H1 (cell line): ENCODE results near the gene CORO2B. TPM values are rescaled to one million over a fixed set of nuclear protein-coding genes. Genes with fewer than 3 reads are reported as not detected.

Experiments used
- CTCF ChIA-PET: fragments of 300-600 bp; sonication (Branson Sonifier 250); formaldehyde crosslinking; loops from one replicate; lab custom pipeline; 2021; ENCODE audit not compliant: partially characterized antibody; lab: Charles Lee
- POLR2A ChIA-PET: fragments of 300-600 bp; sonication (Branson Sonifier 250); formaldehyde crosslinking; loops from one replicate; lab custom pipeline; 2021; ENCODE audit warnings: inconsistent platforms; ENCODE audit not compliant: partially characterized antibody; lab: Charles Lee
- DNase-seq, 2 experiments: peaks; one replicate each; pipeline versions ENCODE4 v3.0.0 to v3.0.0-alpha.2; 2010 to 2022; ENCODE audit warnings: low spot score in 2 of 2, low read depth in 1 of 2, mixed read lengths in 1 of 2
- FAIRE-seq: peaks from 2 replicates; lab custom pipeline; 2011; peaks lifted over from hg19 to GRCh38; lab: Jason Lieb, UNC
- H2AFZ ChIP-seq: 2 replicates; pipeline ENCODE4 v1.8.1; 2012; ENCODE audit warnings: low read length, inconsistent platforms
- H2AK5ac ChIP-seq: 2 replicates; pipeline ENCODE4 v1.6.1; 2013; ENCODE audit warnings: low read depth, low read length
- H2BK120ac ChIP-seq: replicated peaks from 2 replicates; pipeline ENCODE3; 2013; ENCODE audit warnings: low read depth, low read length, inconsistent platforms
- H2BK12ac ChIP-seq: 2 replicates; pipeline ENCODE4 v1.6.1; 2013; ENCODE audit warnings: low read depth, low read length
- H2BK15ac ChIP-seq: 2 replicates; pipeline ENCODE4 v1.6.1; 2013; ENCODE audit warnings: low read length
- H2BK20ac ChIP-seq: 2 replicates; pipeline ENCODE4 v1.6.1; 2013; ENCODE audit warnings: low read length
- H2BK5ac ChIP-seq: 2 replicates; pipeline ENCODE4 v1.6.1; 2013; ENCODE audit warnings: low read depth, low read length
- H3K14ac ChIP-seq: 2 replicates; pipeline ENCODE4 v1.6.1; 2013; ENCODE audit warnings: inconsistent platforms; ENCODE audit not compliant: insufficient read length
- H3K18ac ChIP-seq: 2 replicates; pipeline ENCODE4 v1.6.1; 2013; ENCODE audit warnings: low read length; ENCODE audit errors: extremely low read depth
- H3K23ac ChIP-seq: 2 replicates; pipeline ENCODE4 v1.6.1; 2013; ENCODE audit warnings: inconsistent platforms; ENCODE audit not compliant: insufficient read length
- H3K23me2 ChIP-seq: 2 replicates; pipeline ENCODE4 v1.6.1; 2013; ENCODE audit warnings: low read depth, low read length
- H3K27ac ChIP-seq: 2 replicates; pipeline ENCODE4 v1.6.1; 2011; ENCODE audit warnings: low read depth, low read length, inconsistent platforms
- H3K27me3 ChIP-seq, 4 experiments: replicated peaks in 1 of 4; 1 replicate in 1 of 4; 2 replicates in 3 of 4; pipeline versions ENCODE4 v1.6.1 to v1.8.1; 2011 to 2013; ENCODE audit warnings: low read length in 3 of 4, mild to moderate bottlenecking in 3 of 4, inconsistent platforms in 2 of 4, mixed read lengths in 2 of 4, moderate library complexity in 1 of 4; ENCODE audit not compliant: control insufficient read depth in 3 of 4, insufficient read depth in 3 of 4; ENCODE audit errors: extremely low read depth in 1 of 4
- H3K36me3 ChIP-seq, 4 experiments: 2 replicates each; pipeline versions ENCODE4 v1.6.1 to v1.8.1; 2011 to 2013; ENCODE audit warnings: mild to moderate bottlenecking in 4 of 4, low read length in 3 of 4, moderate library complexity in 2 of 4, control low read depth in 1 of 4, inconsistent platforms in 1 of 4; ENCODE audit not compliant: insufficient read depth in 4 of 4, control insufficient read depth in 2 of 4
- H3K4ac ChIP-seq: replicated peaks from 2 replicates; pipeline ENCODE3; 2013; ENCODE audit warnings: low read length, low read depth, mixed read lengths, inconsistent platforms; ENCODE audit not compliant: insufficient read length
- H3K4me1 ChIP-seq, 4 experiments: replicated peaks in 1 of 4; 1 replicate in 1 of 4; 2 replicates in 3 of 4; pipeline versions ENCODE4 v1.6.1 to v1.8.1; 2011 to 2013; ENCODE audit warnings: low read length in 3 of 4, inconsistent platforms in 2 of 4, mixed read lengths in 1 of 4; ENCODE audit not compliant: insufficient read depth in 4 of 4, control insufficient read depth in 3 of 4
- H3K4me2 ChIP-seq, 2 experiments: 2 replicates each; pipeline versions ENCODE4 v1.6.1 to v1.8.1; 2011 to 2013; ENCODE audit warnings: low read depth in 2 of 2, low read length in 2 of 2, control low read depth in 1 of 2, inconsistent platforms in 1 of 2, mild to moderate bottlenecking in 1 of 2; ENCODE audit not compliant: insufficient read depth in 1 of 2
- H3K4me3 ChIP-seq, 4 experiments: fragments of 200-600, 300-600 bp in 1 of 4; sonication (generic), shearing (Covaris generic), sonication (Bioruptor Twin) in 1 of 4; 2 replicates each; pipeline versions ENCODE4 v1.5.1 to v1.8.1; 2011 to 2016; ENCODE audit warnings: low read length in 4 of 4, low read depth in 3 of 4, control low read depth in 2 of 4, inconsistent platforms in 2 of 4, mild to moderate bottlenecking in 2 of 4, mixed read lengths in 1 of 4, moderate library complexity in 1 of 4; ENCODE audit not compliant: insufficient read depth in 2 of 4; ENCODE audit errors: extremely low read depth in 1 of 4
- H3K56ac ChIP-seq: replicated peaks from 2 replicates; pipeline ENCODE3; 2013; ENCODE audit warnings: low read depth, mild to moderate bottlenecking, mixed read lengths, low read length, inconsistent platforms; ENCODE audit not compliant: insufficient read length
- H3K79me1 ChIP-seq: 2 replicates; pipeline ENCODE4 v1.6.1; 2013; ENCODE audit warnings: low read depth, low read length, control low read depth
- H3K79me2 ChIP-seq, 2 experiments: 2 replicates each; pipeline versions ENCODE4 v1.6.1 to v1.8.1; 2012 to 2013; ENCODE audit warnings: low read length in 2 of 2, mild to moderate bottlenecking in 2 of 2, inconsistent platforms in 1 of 2; ENCODE audit not compliant: insufficient read depth in 2 of 2, control insufficient read depth in 1 of 2
- H3K9ac ChIP-seq, 4 experiments: replicated peaks in 1 of 4; 1 replicate in 1 of 4; 2 replicates in 3 of 4; pipeline versions ENCODE4 v1.6.1 to v1.8.1; 2011 to 2013; ENCODE audit warnings: low read depth in 3 of 4, low read length in 3 of 4, control low read depth in 2 of 4, mild to moderate bottlenecking in 2 of 4, moderate library complexity in 2 of 4, inconsistent platforms in 1 of 4; ENCODE audit errors: extremely low read depth in 1 of 4
- H3K9me3 ChIP-seq, 2 experiments: 2 replicates each; pipeline versions ENCODE4 v1.6.1 to v1.8.1; 2012 to 2013; ENCODE audit warnings: mild to moderate bottlenecking in 2 of 2, moderate library complexity in 2 of 2, control low read depth in 1 of 2, inconsistent platforms in 1 of 2, low read depth in 1 of 2, low read length in 1 of 2, mixed read lengths in 1 of 2; ENCODE audit not compliant: insufficient read depth in 2 of 2
- H4K20me1 ChIP-seq, 2 experiments: replicated peaks in 1 of 2; 2 replicates each; pipeline versions ENCODE3 to v1.8.1; 2011 to 2013; ENCODE audit warnings: inconsistent platforms in 2 of 2, low read length in 2 of 2, mild to moderate bottlenecking in 1 of 2; ENCODE audit not compliant: insufficient read depth in 2 of 2, control insufficient read depth in 1 of 2
- H4K5ac ChIP-seq: 2 replicates; pipeline ENCODE4 v1.6.1; 2013; ENCODE audit warnings: low read length, low read depth, mixed read lengths, inconsistent platforms; ENCODE audit not compliant: insufficient read length
- H4K8ac ChIP-seq: 2 replicates; pipeline ENCODE4 v1.8.0; 2013; ENCODE audit warnings: mild to moderate bottlenecking, moderate library complexity, low read length, inconsistent platforms; ENCODE audit not compliant: insufficient read depth; ENCODE audit errors: extremely low read depth
- H4K91ac ChIP-seq: replicated peaks from 2 replicates; pipeline ENCODE3; 2013; ENCODE audit warnings: low read length, mixed read lengths, inconsistent platforms; ENCODE audit not compliant: insufficient read length
- BACH1 ChIP-seq: IDR thresholded peaks from 2 replicates; pipeline ENCODE4 v1.6.1; 2012; ENCODE audit warnings: low read length, improper control_type of control experiment
- BRCA1 ChIP-seq: IDR thresholded peaks from 2 replicates; pipeline ENCODE4 v1.6.1; 2012; ENCODE audit warnings: low read depth, low read length, improper control_type of control experiment
- CEBPB ChIP-seq: IDR thresholded peaks from 2 replicates; pipeline ENCODE4 v1.6.1; 2012; ENCODE audit warnings: low read depth, low read length
- CHD2 ChIP-seq: IDR thresholded peaks from 2 replicates; pipeline ENCODE4 v1.6.1; 2012; ENCODE audit warnings: low read length, improper control_type of control experiment
- CREB1 ChIP-seq: IDR thresholded peaks from 2 replicates; pipeline ENCODE4 v1.6.1; 2012; ENCODE audit warnings: inconsistent platforms
- CTBP2 ChIP-seq: IDR thresholded peaks from 2 replicates; pipeline ENCODE4 v1.7.0; 2011; ENCODE audit warnings: borderline replicate concordance, mild to moderate bottlenecking, moderate library complexity, mixed read lengths, low read length; ENCODE audit not compliant: insufficient read depth, insufficient read length
- EZH2 ChIP-seq: fragments of 200-600 bp; sonication (generic); IDR thresholded peaks from 2 replicates; pipeline ENCODE4 v1.7.1; 2012; ENCODE audit warnings: low read depth, mild to moderate bottlenecking, moderate library complexity, low read length, inconsistent platforms; ENCODE audit not compliant: severe bottlenecking
- GABPA ChIP-seq: IDR thresholded peaks from 2 replicates; pipeline ENCODE4 v1.6.1; 2011; ENCODE audit warnings: mild to moderate bottlenecking, low read length, moderate library complexity, borderline replicate concordance; ENCODE audit not compliant: insufficient read depth
- JUN ChIP-seq: IDR thresholded peaks from 2 replicates; pipeline ENCODE4 v1.6.1; 2011; ENCODE audit warnings: low read depth, mild to moderate bottlenecking, improper control_type of control experiment, low read length
- JUND ChIP-seq: IDR thresholded peaks from 2 replicates; pipeline ENCODE4 v1.6.1; 2011; ENCODE audit warnings: mild to moderate bottlenecking, improper control_type of control experiment, low read length
- KDM1A ChIP-seq: fragments of 200-600, 300-600 bp; sonication (generic); IDR thresholded peaks from 2 replicates; pipeline ENCODE4 v1.7.1; 2016; ENCODE audit warnings: mild to moderate bottlenecking, low read length, borderline replicate concordance
- KDM5A ChIP-seq: fragments of 200-600 bp; IDR thresholded peaks from 2 replicates; pipeline ENCODE4 v1.7.1; 2012; ENCODE audit warnings: mild to moderate bottlenecking, low read length, inconsistent platforms, mixed read lengths
- PHF8 ChIP-seq: fragments of 200-600 bp; sonication (generic); conservative IDR thresholded peaks from 2 replicates; pipeline ENCODE4 v1.7.1; 2012; ENCODE audit warnings: low read depth, mild to moderate bottlenecking, inconsistent platforms, low read length, moderate library complexity
- RFX5 ChIP-seq: IDR thresholded peaks from 2 replicates; pipeline ENCODE4 v1.6.1; 2011; ENCODE audit warnings: low read depth, low read length, improper control_type of control experiment, borderline replicate concordance
- TCF12 ChIP-seq: IDR thresholded peaks from 2 replicates; pipeline ENCODE4 v1.6.1; 2011; ENCODE audit warnings: low read depth, mild to moderate bottlenecking, low read length
- YY1 ChIP-seq: IDR thresholded peaks from 2 replicates; pipeline ENCODE4 v1.6.1; 2011; ENCODE audit warnings: low read depth, mild to moderate bottlenecking, low read length
- WGBS, 2 experiments: shearing (Covaris generic) in 1 of 2; methylation state at CpG; one replicate each; pipeline versions ENCODE4 v1.1.6 to v1.1.7; 2013 to 2015; ENCODE audit warnings: low lambda C conversion rate in 2 of 2, mixed read lengths in 2 of 2, inconsistent platforms in 1 of 2, low coverage in 1 of 2, missing lambda C conversion rate in 1 of 2; ENCODE audit not compliant: insufficient replicate concordance in 2 of 2, insufficient coverage in 1 of 2, insufficient read length in 1 of 2; ENCODE audit errors: extremely low coverage in 1 of 2, missing lambda C conversion rate in 1 of 2; 5-methylcytosine and 5-hydroxymethylcytosine counted together
- polyA plus RNA-seq, 7 experiments: library from polyadenylated mRNA; depleted of rRNA in 3 of 7; stranded (reverse) in 5 of 7; unstranded in 2 of 7; fragments of >200 nt in 5 of 7; fragments of 200-250 nt in 2 of 7; gene quantifications; 1 replicate in 5 of 7; 2 replicates in 1 of 7; 4 replicates in 1 of 7; pipeline versions ENCODE4 v1.2.1 to v1.2.3, GENCODE V29; 2011 to 2013; ENCODE audit warnings: missing spikeins in 2 of 7, mixed read lengths in 2 of 7
- total RNA-seq: library from RNA; stranded (reverse); fragmentation: NEBNext Ultra II Directional; extraction: Animal tissue kit (Norgen Biotek cat#: 25700); gene quantifications from 2 replicates; pipeline ENCODE4 v1.2.1, GENCODE V29; 2021

Gene CORO2B
- total and polyA plus RNA-seq, 2 of the 8 experiments (the other 6 are each of a cell fraction or from before 2014, with no cell fraction given) = 3.4 to 6.7 TPM

GRCh38 chr15:68677996-68678395 is 99.2 kb downstream of the CORO2B start:
- CTCF ChIA-PET = interaction anchor here (0.8 to 35.0 kb wide), 11 partner anchors 8 to 247 kb away, joined by 3 to 721 read pairs (median 5); no protein-coding TSS in a partner anchor
- no peaks in the 10 kb centered on the region for H4K20me1 ChIP-seq
- no peak overlapping the region for H4K91ac ChIP-seq
- no peak overlapping the region for H2BK120ac ChIP-seq
- H3K9ac ChIP-seq = no peak overlapping the region
- no peaks in the 10 kb centered on the region for H3K9me3 ChIP-seq
- WGBS, 2 experiments = 82% methylated on average over 3 of the region's 3 CpGs; no CpG with 5 or more reads in 1 of the 2 experiments
- peaks cover 0 to 2% (median 0%) of the 10 kb centered on the region in 4 experiments; a peak in 2 of 7 replicates for H3K27me3 ChIP-seq
- H3K23ac ChIP-seq = no peak overlapping the region
- no peak overlapping the region for H3K27ac ChIP-seq
- H3K56ac ChIP-seq = no peak overlapping the region
- no peak overlapping the region for H3K4me3 ChIP-seq
- no peak overlapping the region for H2BK5ac ChIP-seq
- H3K4ac ChIP-seq = no peak overlapping the region
- H2AFZ ChIP-seq = no peak overlapping the region
- no peaks in the 10 kb centered on the region for H3K79me2 ChIP-seq
- no peak overlapping the region for H3K4me2 ChIP-seq
- H3K18ac ChIP-seq = no peak overlapping the region
- no peaks in the 10 kb centered on the region; a peak in 2 of 7 replicates for H3K4me1 ChIP-seq
- no peak overlapping the region for H4K5ac ChIP-seq
- no peaks in the 10 kb centered on the region for H3K23me2 ChIP-seq
- H2BK12ac ChIP-seq = no peak overlapping the region
- FAIRE-seq (no peak), DNase-seq (no peak)
- H2BK20ac ChIP-seq = no peak overlapping the region
- H3K14ac ChIP-seq = no peak overlapping the region
- H3K79me1 ChIP-seq = no peaks in the 10 kb centered on the region
- no peaks in the 10 kb centered on the region for H3K36me3 ChIP-seq
- H2BK15ac ChIP-seq = no peak overlapping the region
- no peak overlapping the region for H4K8ac ChIP-seq
- POLR2A ChIA-PET = no interaction called here
- no peak overlapping the region for H2AK5ac ChIP-seq
- TF ChIP-seq RFX5 (no peak), CTBP2 (no peak), GABPA (no peak), KDM5A (no peak), JUN (no peak), BRCA1 (no peak), YY1 (no peak), CHD2 (no peak), JUND (no peak), PHF8 (no peak), CREB1 (no peak), BACH1 (no peak), KDM1A (no peak), CEBPB (no peak), TCF12 (no peak), EZH2 (no peak)
